WTC11 (cell line): Measurements from ENCODE around the gene UNCX. TPM values are rescaled to one million over a fixed set of nuclear protein-coding genes. Genes with fewer than 3 reads are reported as not detected.

ENCODE experiments used
- ATAC-seq: fragments of 200-7000 bp; cut with Tn5 transposase; 2 replicates; pipeline ENCODE4 v1.10.0; 2021; ENCODE audit warnings: mild to moderate bottlenecking, moderate library complexity
- CTCF ChIA-PET: fragments of 300-600 bp; sonication (Branson Sonifier 250); formaldehyde crosslinking; loops from one replicate; lab custom pipeline; 2021; ENCODE audit warnings: antibody characterized with exemption; lab: Charles Lee
- POLR2A ChIA-PET: fragments of 350-600 bp; sonication (Branson Sonifier 250); formaldehyde crosslinking; loops from one replicate; lab custom pipeline; 2021; ENCODE audit warnings: antibody characterized with exemption; lab: Charles Lee
- DNase-seq: peaks from one replicate; pipeline ENCODE4 v3.0.0; 2021; ENCODE audit warnings: low spot score
- H3K27ac Mint-ChIP-seq: 2 replicates; pipeline ENCODE4 v1.8.0; 2021; ENCODE audit warnings: mixed read lengths
- H3K27me3 Mint-ChIP-seq: 2 replicates; pipeline ENCODE4 v1.8.0; 2021; ENCODE audit warnings: low read depth, mild to moderate bottlenecking, moderate library complexity, mixed read lengths
- H3K36me3 Mint-ChIP-seq: 2 replicates; pipeline ENCODE4 v1.8.0; 2021; ENCODE audit warnings: mixed read lengths
- H3K4me1 Mint-ChIP-seq: 2 replicates; pipeline ENCODE4 v1.8.0; 2022; ENCODE audit warnings: mixed read lengths
- H3K4me3 Mint-ChIP-seq: 2 replicates; pipeline ENCODE4 v1.8.0; 2021; ENCODE audit warnings: mild to moderate bottlenecking, moderate library complexity, mixed read lengths
- H3K9me3 Mint-ChIP-seq: 2 replicates; pipeline ENCODE4 v1.8.0; 2021; ENCODE audit warnings: mixed read lengths
- CREB1 ChIP-seq: sonication (generic); formaldehyde crosslinking; IDR thresholded peaks from 2 replicates; pipeline ENCODE4 v1.8.0; 2023; ENCODE audit warnings: mild to moderate bottlenecking, missing genetic modification reagents
- ESRRA ChIP-seq: sonication (generic); formaldehyde crosslinking; IDR thresholded peaks from 2 replicates; pipeline ENCODE4 v1.8.1; 2022; ENCODE audit warnings: mild to moderate bottlenecking, missing genetic modification reagents, borderline replicate concordance
- FOXJ3 ChIP-seq: sonication (generic); formaldehyde crosslinking; IDR thresholded peaks from 2 replicates; pipeline ENCODE4 v1.9.0; 2021; ENCODE audit warnings: missing genetic modification reagents, mild to moderate bottlenecking, borderline replicate concordance
- FOXK1 ChIP-seq: sonication (generic); formaldehyde crosslinking; IDR thresholded peaks from 2 replicates; pipeline ENCODE4 v1.8.0; 2022; ENCODE audit warnings: mild to moderate bottlenecking, moderate library complexity, missing genetic modification reagents
- GABPB1 ChIP-seq: sonication (generic); formaldehyde crosslinking; IDR thresholded peaks from 2 replicates; pipeline ENCODE4 v1.8.1; 2023; ENCODE audit warnings: mild to moderate bottlenecking, missing genetic modification reagents
- HMGA2 ChIP-seq: fragments of 250-450 bp; sonication (Bioruptor Pico); IDR thresholded peaks from 2 replicates; pipeline ENCODE4 v1.4.0; 2021; ENCODE audit warnings: mild to moderate bottlenecking, moderate library complexity
- JUN ChIP-seq: sonication (generic); formaldehyde crosslinking; IDR thresholded peaks from 2 replicates; pipeline ENCODE4 v1.8.0; 2023; ENCODE audit warnings: mild to moderate bottlenecking, missing genetic modification reagents
- NFATC4 ChIP-seq: fragments of 250-450 bp; sonication (Bioruptor Pico); IDR thresholded peaks from 2 replicates; pipeline ENCODE4 v1.9.0; 2021; ENCODE audit warnings: mild to moderate bottlenecking
- NFYB ChIP-seq: sonication (generic); formaldehyde crosslinking; conservative IDR thresholded peaks from 2 replicates; pipeline ENCODE4 v1.8.0; 2022; ENCODE audit warnings: low read depth, missing genetic modification reagents
- NR1H2 ChIP-seq: sonication (generic); formaldehyde crosslinking; IDR thresholded peaks from 2 replicates; pipeline ENCODE4 v1.9.0; 2021; ENCODE audit warnings: mild to moderate bottlenecking, moderate library complexity, missing genetic modification reagents
- NR2C2 ChIP-seq: sonication (generic); formaldehyde crosslinking; IDR thresholded peaks from 2 replicates; pipeline ENCODE4 v1.8.0; 2022; ENCODE audit warnings: mild to moderate bottlenecking, missing genetic modification reagents
- RELA ChIP-seq: sonication (generic); formaldehyde crosslinking; IDR thresholded peaks from 2 replicates; pipeline ENCODE4 v1.8.1; 2022; ENCODE audit warnings: missing genetic modification reagents, mild to moderate bottlenecking, borderline replicate concordance
- RORB ChIP-seq: fragments of 250-450 bp; sonication (Bioruptor Pico); IDR thresholded peaks from 2 replicates; pipeline ENCODE4 v1.9.0; 2021; ENCODE audit warnings: mild to moderate bottlenecking
- SMAD3 ChIP-seq: sonication (generic); formaldehyde crosslinking; IDR thresholded peaks from 2 replicates; pipeline ENCODE4 v1.8.0; 2022; ENCODE audit warnings: missing genetic modification reagents, mild to moderate bottlenecking, borderline replicate concordance
- SOX15 ChIP-seq: fragments of 250-450 bp; sonication (Bioruptor Pico); IDR thresholded peaks from 2 replicates; pipeline ENCODE4 v1.9.0; 2021; ENCODE audit warnings: mild to moderate bottlenecking
- ZNF232 ChIP-seq: sonication (generic); formaldehyde crosslinking; IDR thresholded peaks from 2 replicates; pipeline ENCODE4 v1.8.0; 2022; ENCODE audit warnings: mild to moderate bottlenecking, missing genetic modification reagents
- ZNF263 ChIP-seq: sonication (generic); formaldehyde crosslinking; IDR thresholded peaks from 2 replicates; pipeline ENCODE4 v1.8.1; 2022; ENCODE audit warnings: low read depth, mild to moderate bottlenecking, moderate library complexity, missing genetic modification reagents
- total RNA-seq: library from RNA; stranded (reverse); gene quantifications from 3 replicates; pipeline ENCODE4 v1.2.3, GENCODE V29; 2021
- TF ChIP-seq, protein P1 (sequence below): sonication (generic); formaldehyde crosslinking; IDR thresholded peaks from 2 replicates; pipeline ENCODE4 v1.8.1; 2023; ENCODE audit warnings: mild to moderate bottlenecking, moderate library complexity, missing genetic modification reagents
- TF ChIP-seq, protein P2 (sequence below): fragments of 250-450 bp; sonication (Bioruptor Pico); conservative IDR thresholded peaks from 2 replicates; pipeline ENCODE4 v1.9.0; 2021; ENCODE audit warnings: mild to moderate bottlenecking
- TF ChIP-seq, protein P3 (sequence below): sonication (generic); formaldehyde crosslinking; IDR thresholded peaks from 2 replicates; pipeline ENCODE4 v1.8.0; 2022; ENCODE audit warnings: mild to moderate bottlenecking, missing genetic modification reagents
- TF ChIP-seq, protein P4 (sequence below): sonication (generic); formaldehyde crosslinking; IDR thresholded peaks from 2 replicates; pipeline ENCODE4 v1.8.1; 2022; ENCODE audit warnings: low read depth, mild to moderate bottlenecking, moderate library complexity, missing genetic modification reagents, borderline replicate concordance
- TF ChIP-seq, protein P5 (sequence below): sonication (generic); formaldehyde crosslinking; IDR thresholded peaks from 2 replicates; pipeline ENCODE4 v1.8.0; 2022; ENCODE audit warnings: missing genetic modification reagents

UNCX gene
- total RNA-seq, 1 experiment from 2014 or later: not detected

DNA sequence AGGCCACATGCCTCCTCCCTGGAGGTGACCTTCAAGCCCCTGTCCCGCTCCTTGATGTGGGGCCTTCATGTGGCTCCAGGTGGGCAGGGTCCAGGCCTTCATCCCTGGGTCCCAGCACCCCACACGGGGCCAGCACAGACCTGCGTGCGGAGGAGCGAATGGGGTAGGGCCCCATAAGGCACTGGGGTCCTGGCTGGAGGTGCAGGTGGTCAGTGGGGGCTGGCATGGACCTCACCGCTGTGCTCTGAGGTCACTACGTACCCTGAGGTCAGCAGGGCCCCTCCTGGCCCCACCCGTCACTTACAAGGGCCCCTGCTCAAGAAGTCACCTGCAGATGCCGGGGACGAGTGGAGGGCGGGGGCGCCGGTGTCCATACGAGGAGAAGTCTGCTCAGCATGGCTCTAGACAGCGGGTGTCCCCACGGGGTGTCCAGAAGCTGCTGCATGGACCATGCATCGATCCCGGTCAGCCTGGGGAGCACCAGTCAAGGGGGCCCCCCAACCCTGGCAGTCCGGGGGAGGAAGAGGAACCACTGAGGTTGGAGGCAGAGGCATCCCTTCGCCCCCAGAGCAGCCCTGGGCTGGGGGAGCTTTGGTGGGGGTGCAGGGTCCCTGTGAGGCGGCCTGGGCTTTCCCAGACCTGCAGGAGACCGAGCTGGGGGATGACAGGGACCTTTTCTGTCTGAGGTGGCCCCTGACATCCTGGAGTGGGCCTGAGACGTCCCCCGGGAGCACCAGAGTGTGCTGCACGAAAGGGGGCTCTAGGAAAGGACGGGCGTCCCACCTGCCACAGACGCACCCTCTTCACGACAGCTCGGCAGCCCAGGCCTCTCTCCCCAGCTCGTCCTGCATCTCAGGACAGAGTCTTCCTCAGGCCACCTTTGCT lies 34.6 kb downstream of the UNCX start:
- ChIA-PET CTCF (interaction anchor here (0.6 kb wide), 1 partner anchor 25 kb away, joined by 3 read pairs; no protein-coding TSS in a partner anchor), POLR2A (interaction anchor here (0.6 to 0.8 kb wide), 2 partner anchors 66 to 87 kb away, joined by 3 read pairs; no protein-coding TSS in a partner anchor)
- Mint-ChIP-seq H3K4me3 (no peak overlapping the region), H3K27ac (no peak overlapping the region), H3K4me1 (no peaks in the 10 kb centered on the region)
- TF ChIP-seq, protein P1, sequence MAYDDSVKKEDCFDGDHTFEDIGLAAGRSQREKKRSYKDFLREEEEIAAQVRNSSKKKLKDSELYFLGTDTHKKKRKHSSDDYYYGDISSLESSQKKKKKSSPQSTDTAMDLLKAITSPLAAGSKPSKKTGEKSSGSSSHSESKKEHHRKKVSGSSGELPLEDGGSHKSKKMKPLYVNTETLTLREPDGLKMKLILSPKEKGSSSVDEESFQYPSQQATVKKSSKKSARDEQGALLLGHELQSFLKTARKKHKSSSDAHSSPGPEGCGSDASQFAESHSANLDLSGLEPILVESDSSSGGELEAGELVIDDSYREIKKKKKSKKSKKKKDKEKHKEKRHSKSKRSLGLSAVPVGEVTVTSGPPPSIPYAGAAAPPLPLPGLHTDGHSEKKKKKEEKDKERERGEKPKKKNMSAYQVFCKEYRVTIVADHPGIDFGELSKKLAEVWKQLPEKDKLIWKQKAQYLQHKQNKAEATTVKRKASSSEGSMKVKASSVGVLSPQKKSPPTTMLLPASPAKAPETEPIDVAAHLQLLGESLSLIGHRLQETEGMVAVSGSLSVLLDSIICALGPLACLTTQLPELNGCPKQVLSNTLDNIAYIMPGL (CRISPR knock-in tag): no peak
- no peak for TF ChIP-seq SOX15 (CRISPR knock-in tag)
- no peak for TF ChIP-seq JUN (CRISPR knock-in tag)
- TF ChIP-seq RORB: no peak
- TF ChIP-seq GABPB1 (CRISPR knock-in tag): no peak
- TF ChIP-seq FOXK1 (CRISPR knock-in tag): no peak
- TF ChIP-seq HMGA2 (CRISPR knock-in tag): no peak
- TF ChIP-seq, protein P2, sequence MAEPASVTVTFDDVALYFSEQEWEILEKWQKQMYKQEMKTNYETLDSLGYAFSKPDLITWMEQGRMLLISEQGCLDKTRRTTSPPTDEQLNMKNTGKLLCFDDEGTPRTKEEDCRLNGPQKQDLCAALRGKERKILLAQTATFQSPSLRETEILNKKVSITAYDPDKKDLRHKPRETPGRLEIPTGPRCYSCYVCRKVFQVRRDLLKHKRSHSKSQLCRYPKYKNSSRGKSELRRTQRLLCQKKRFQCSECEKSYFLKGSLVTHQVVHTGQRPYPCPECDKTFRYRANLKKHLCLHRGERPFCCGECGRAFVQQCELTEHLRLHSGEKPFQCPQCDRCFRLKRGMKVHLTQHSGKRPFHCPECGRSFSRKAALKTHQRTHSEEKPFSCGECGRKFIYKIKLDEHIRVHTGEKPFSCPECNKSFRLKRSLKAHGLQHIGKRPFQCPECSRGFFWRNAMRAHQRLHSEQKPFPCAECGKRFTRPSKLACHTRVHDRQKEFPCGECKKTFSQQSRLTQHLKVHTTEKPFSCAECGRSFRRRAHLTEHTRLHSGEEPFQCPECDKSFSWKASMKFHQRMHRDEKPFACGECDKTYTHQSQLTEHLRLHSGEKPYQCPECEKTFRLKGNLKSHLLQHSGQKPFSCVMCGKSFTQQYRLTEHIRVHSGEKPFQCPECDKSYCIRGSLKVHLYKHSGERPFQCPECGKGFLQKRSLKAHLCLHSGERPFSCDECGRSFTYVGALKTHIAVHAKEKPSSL: no peak
- no peak for TF ChIP-seq NFATC4 (CRISPR knock-in tag)
- TF ChIP-seq, protein P3, sequence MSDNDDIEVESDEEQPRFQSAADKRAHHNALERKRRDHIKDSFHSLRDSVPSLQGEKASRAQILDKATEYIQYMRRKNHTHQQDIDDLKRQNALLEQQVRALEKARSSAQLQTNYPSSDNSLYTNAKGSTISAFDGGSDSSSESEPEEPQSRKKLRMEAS (CRISPR knock-in tag): no peak
- no peak for TF ChIP-seq NR1H2 (CRISPR knock-in tag)
- TF ChIP-seq SMAD3 (CRISPR knock-in tag): no peak
- no peak for TF ChIP-seq FOXJ3 (CRISPR knock-in tag)
- TF ChIP-seq, protein P4, sequence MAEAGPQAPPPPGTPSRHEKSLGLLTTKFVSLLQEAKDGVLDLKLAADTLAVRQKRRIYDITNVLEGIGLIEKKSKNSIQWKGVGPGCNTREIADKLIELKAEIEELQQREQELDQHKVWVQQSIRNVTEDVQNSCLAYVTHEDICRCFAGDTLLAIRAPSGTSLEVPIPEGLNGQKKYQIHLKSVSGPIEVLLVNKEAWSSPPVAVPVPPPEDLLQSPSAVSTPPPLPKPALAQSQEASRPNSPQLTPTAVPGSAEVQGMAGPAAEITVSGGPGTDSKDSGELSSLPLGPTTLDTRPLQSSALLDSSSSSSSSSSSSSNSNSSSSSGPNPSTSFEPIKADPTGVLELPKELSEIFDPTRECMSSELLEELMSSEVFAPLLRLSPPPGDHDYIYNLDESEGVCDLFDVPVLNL (CRISPR knock-in tag): no peak
- TF ChIP-seq, all 79 proteins: peak for 0
- ATAC-seq (no peak), DNase-seq (peak; percentile 11)
- Mint-ChIP-seq H3K36me3 (peaks cover 3% of the 10 kb centered on the region), H3K27me3 (no peaks in the 10 kb centered on the region; the same call in 1 of the 2 replicates), H3K9me3 (no peaks in the 10 kb centered on the region)

DNA sequence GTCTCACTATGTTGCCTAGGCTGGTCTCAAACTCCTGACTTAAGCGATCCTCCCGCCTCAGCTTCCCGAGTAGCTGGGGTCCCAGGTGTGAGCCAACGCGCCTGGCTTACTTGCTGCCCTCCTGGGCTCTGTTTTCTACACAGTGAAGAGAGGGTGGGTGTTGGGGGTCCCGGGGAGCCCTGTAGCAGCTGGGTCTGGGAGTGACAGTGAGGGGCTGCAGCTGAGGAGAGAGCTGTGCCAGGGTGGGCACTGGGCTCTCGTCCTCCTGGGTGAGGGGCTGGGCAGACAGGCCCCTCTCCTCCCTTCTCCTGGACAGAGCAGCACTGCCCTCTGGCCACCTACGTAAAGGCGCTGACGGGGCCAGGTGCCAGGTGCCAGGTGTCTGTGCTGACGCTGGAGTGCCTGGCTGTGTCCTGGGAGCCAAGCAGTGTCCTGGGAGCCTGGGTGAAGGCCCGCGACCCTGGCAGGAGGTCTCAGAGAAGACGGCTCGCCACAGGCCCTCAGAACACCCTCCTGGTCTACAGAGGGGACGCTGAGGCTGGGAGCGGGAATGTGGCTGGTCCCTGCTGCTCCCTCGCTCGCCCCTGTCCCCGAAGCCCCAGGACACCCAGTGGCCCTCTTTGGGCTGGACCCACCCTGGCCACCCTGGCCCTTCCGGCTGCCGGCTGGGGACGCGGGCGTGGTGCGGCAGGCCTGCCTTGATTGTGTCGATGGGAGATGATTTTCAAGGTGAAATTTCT lies 35.6 kb downstream of the UNCX start:
- Mint-ChIP-seq H3K4me1 (no peaks in the 10 kb centered on the region), H3K36me3 (peaks cover 3% of the 10 kb centered on the region), H3K27ac (no peak overlapping the region), H3K27me3 (no peaks in the 10 kb centered on the region; the same call in 1 of the 2 replicates), H3K9me3 (no peaks in the 10 kb centered on the region), H3K4me3 (no peak overlapping the region)
- CTCF ChIA-PET: interaction anchor here (0.6 to 1.0 kb wide), 3 partner anchors 24 to 164 kb away, joined by 3 to 4 read pairs (median 3); no protein-coding TSS in a partner anchor
- ATAC-seq (no peak), DNase-seq (peak; percentile 4)
- POLR2A ChIA-PET: interaction anchor here (0.8 kb wide), 1 partner anchor 67 kb away, joined by 3 read pairs; no protein-coding TSS in a partner anchor
- TF ChIP-seq ESRRA (CRISPR knock-in tag) (no peak), ZNF232 (CRISPR knock-in tag) (no peak), CREB1 (CRISPR knock-in tag) (no peak), GABPB1 (CRISPR knock-in tag) (no peak), SMAD3 (CRISPR knock-in tag) (no peak), NR2C2 (CRISPR knock-in tag) (no peak), ZNF263 (CRISPR knock-in tag) (no peak), RELA (no peak), NFYB (CRISPR knock-in tag) (no peak)
- TF ChIP-seq, protein P1 (CRISPR knock-in tag): no peak
- TF ChIP-seq, protein P5, sequence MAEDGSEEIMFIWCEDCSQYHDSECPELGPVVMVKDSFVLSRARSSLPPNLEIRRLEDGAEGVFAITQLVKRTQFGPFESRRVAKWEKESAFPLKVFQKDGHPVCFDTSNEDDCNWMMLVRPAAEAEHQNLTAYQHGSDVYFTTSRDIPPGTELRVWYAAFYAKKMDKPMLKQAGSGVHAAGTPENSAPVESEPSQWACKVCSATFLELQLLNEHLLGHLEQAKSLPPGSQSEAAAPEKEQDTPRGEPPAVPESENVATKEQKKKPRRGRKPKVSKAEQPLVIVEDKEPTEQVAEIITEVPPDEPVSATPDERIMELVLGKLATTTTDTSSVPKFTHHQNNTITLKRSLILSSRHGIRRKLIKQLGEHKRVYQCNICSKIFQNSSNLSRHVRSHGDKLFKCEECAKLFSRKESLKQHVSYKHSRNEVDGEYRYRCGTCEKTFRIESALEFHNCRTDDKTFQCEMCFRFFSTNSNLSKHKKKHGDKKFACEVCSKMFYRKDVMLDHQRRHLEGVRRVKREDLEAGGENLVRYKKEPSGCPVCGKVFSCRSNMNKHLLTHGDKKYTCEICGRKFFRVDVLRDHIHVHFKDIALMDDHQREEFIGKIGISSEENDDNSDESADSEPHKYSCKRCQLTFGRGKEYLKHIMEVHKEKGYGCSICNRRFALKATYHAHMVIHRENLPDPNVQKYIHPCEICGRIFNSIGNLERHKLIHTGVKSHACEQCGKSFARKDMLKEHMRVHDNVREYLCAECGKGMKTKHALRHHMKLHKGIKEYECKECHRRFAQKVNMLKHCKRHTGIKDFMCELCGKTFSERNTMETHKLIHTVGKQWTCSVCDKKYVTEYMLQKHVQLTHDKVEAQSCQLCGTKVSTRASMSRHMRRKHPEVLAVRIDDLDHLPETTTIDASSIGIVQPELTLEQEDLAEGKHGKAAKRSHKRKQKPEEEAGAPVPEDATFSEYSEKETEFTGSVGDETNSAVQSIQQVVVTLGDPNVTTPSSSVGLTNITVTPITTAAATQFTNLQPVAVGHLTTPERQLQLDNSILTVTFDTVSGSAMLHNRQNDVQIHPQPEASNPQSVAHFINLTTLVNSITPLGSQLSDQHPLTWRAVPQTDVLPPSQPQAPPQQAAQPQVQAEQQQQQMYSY (CRISPR knock-in tag): no peak
